ENCODE results near the gene STPG1. TPM values are rescaled to one million over a fixed set of nuclear protein-coding genes. Genes with fewer than 3 reads are reported as not detected.
A peak's percentile ranks its signal among the peaks of the same experiment; 100 is the strongest.
"Not testable (repeated sequence)": the region's sequence is repeated elsewhere in the genome, so short reads cannot be mapped to it uniquely, and the experiment has no call there.

STPG1 gene
- total RNA-seq, 2 experiments from 2014 or later: 1.8 to 2.4 TPM

- TF ChIP-seq CTCF (IDR thresholded peaks at IDR 0.05): no peak
These were observed 36.7 kb upstream of the STPG1 start for GRCh38 chr1:24450316-24450715.

GRCh38 chr1:24446446-24446845 lies 32.9 kb upstream of the STPG1 start:
- H3K9me3 Mint-ChIP-seq; ATAC-seq (ENCODE audit: poor library complexity); H3K27me3 Mint-ChIP-seq; H3K4me3 Mint-ChIP-seq; POLR2A ChIA-PET; intact Hi-C loops (cut with DNase I, micrococcal nuclease); CTCF ChIA-PET; H3K4me3 ChIP-seq (ENCODE audit: low read length); H3K27me3 ChIP-seq (ENCODE audit: control insufficient read depth in 1 of 2, insufficient read depth in 2 of 2, low read length in 2 of 2); DNase-seq; H3K4me1 Mint-ChIP-seq (ENCODE audit: low read depth); H3K9me3 ChIP-seq (ENCODE audit: control insufficient read depth in 1 of 2, insufficient read depth in 1 of 2, low read length in 2 of 2); H3K4me1 ChIP-seq (ENCODE audit: insufficient read depth, low read length); H3K27ac ChIP-seq (ENCODE audit: low read depth in 1 of 2, low read length in 2 of 2): not testable (repeated sequence)
- peak overlapping the region; percentile 71 for H3K27ac Mint-ChIP-seq
- H3K36me3 Mint-ChIP-seq (ENCODE audit: low read depth): peaks cover 99% of the 10 kb centered on the region
- H3K36me3 ChIP-seq (ENCODE audit: insufficient read depth, low read length): peaks cover 97% of the 10 kb centered on the region

More at GRCh38 chr1:24450316-24450715, 36.7 kb upstream of the STPG1 start:
- DNase-seq (no peak), ATAC-seq (ENCODE audit: poor library complexity) (no peak)
- H3K4me3 ChIP-seq (ENCODE audit: low read length): no peak overlapping the region
- POLR2A ChIA-PET: no interaction called here
- no peaks in the 10 kb centered on the region for H3K9me3 ChIP-seq (ENCODE audit: control insufficient read depth in 1 of 2, insufficient read depth in 1 of 2, low read length in 2 of 2)
- H3K4me3 Mint-ChIP-seq: no peak overlapping the region
- H3K27me3 Mint-ChIP-seq: no peaks in the 10 kb centered on the region
- intact Hi-C loops (cut with DNase I, micrococcal nuclease): no loop called here
- H3K27ac Mint-ChIP-seq: no peak overlapping the region
- H3K4me1 Mint-ChIP-seq (ENCODE audit: low read depth): peaks cover 3% of the 10 kb centered on the region
- H3K9me3 Mint-ChIP-seq: no peaks in the 10 kb centered on the region
- CTCF ChIA-PET: no interaction called here
- H3K36me3 ChIP-seq (ENCODE audit: insufficient read depth, low read length): peaks cover 95% of the 10 kb centered on the region
- no peaks in the 10 kb centered on the region for H3K27me3 ChIP-seq (ENCODE audit: control insufficient read depth in 1 of 2, insufficient read depth in 2 of 2, low read length in 2 of 2)
- no peak overlapping the region for H3K27ac ChIP-seq (ENCODE audit: low read depth in 1 of 2, low read length in 2 of 2)
- no peaks in the 10 kb centered on the region for H3K4me1 ChIP-seq (ENCODE audit: insufficient read depth, low read length)
- H3K36me3 Mint-ChIP-seq (ENCODE audit: low read depth): peaks cover 97% of the 10 kb centered on the region

- peaks cover 12% of the 10 kb centered on the region for H3K4me1 Mint-ChIP-seq (ENCODE audit: low read depth)
- no peaks in the 10 kb centered on the region for H3K27me3 Mint-ChIP-seq
- no peak overlapping the region for H3K27ac Mint-ChIP-seq
- DNase-seq (no peak), ATAC-seq (ENCODE audit: poor library complexity) (no peak)
- no peak overlapping the region for H3K4me3 Mint-ChIP-seq
- no peak overlapping the region for H3K27ac ChIP-seq (ENCODE audit: low read depth in 1 of 2, low read length in 2 of 2)
- no peak overlapping the region for H3K4me3 ChIP-seq (ENCODE audit: low read length)
- peaks cover 87% of the 10 kb centered on the region for H3K36me3 ChIP-seq (ENCODE audit: insufficient read depth, low read length)
- CTCF ChIA-PET: interaction anchor here (1.4 kb wide), 1 partner anchor 28 kb away, joined by 3 read pairs; the partner anchor contains the start of gene NIPAL3
- intact Hi-C loops (cut with DNase I, micrococcal nuclease): no loop called here
- POLR2A ChIA-PET: interaction anchor here (0.9 to 1.1 kb wide), 2 partner anchors 59 to 83 kb away, joined by 3 to 6 read pairs; partner anchors contain the start of gene RCAN3
- no peaks in the 10 kb centered on the region for H3K9me3 ChIP-seq (ENCODE audit: control insufficient read depth in 1 of 2, insufficient read depth in 1 of 2, low read length in 2 of 2)
- H3K27me3 ChIP-seq (ENCODE audit: control insufficient read depth in 1 of 2, insufficient read depth in 2 of 2, low read length in 2 of 2): no peaks in the 10 kb centered on the region
- H3K9me3 Mint-ChIP-seq: no peaks in the 10 kb centered on the region
- H3K4me1 ChIP-seq (ENCODE audit: insufficient read depth, low read length): no peaks in the 10 kb centered on the region
- no peak for TF ChIP-seq CTCF (IDR thresholded peaks at IDR 0.05)
- peaks cover 93% of the 10 kb centered on the region for H3K36me3 Mint-ChIP-seq (ENCODE audit: low read depth)
These were observed 29.7 kb upstream of the STPG1 start for GRCh38 chr1:24443241-24443656.

GRCh38 chr1:24442764-24443163 lies 29.2 kb upstream of the STPG1 start:
- POLR2A ChIA-PET: interaction anchor here (0.9 to 1.1 kb wide), 2 partner anchors 59 to 84 kb away, joined by 3 to 6 read pairs; partner anchors contain the start of gene RCAN3
- no peaks in the 10 kb centered on the region for H3K9me3 Mint-ChIP-seq
- Histone ChIP-seq H3K4me1 (ENCODE audit: insufficient read depth, low read length) (no peaks in the 10 kb centered on the region), H3K27me3 (ENCODE audit: control insufficient read depth in 1 of 2, insufficient read depth in 2 of 2, low read length in 2 of 2) (no peaks in the 10 kb centered on the region), H3K4me3 (ENCODE audit: low read length) (no peak overlapping the region), H3K27ac (ENCODE audit: low read depth in 1 of 2, low read length in 2 of 2) (no peak overlapping the region), H3K36me3 (ENCODE audit: insufficient read depth, low read length) (peaks cover 88% of the 10 kb centered on the region), H3K9me3 (ENCODE audit: control insufficient read depth in 1 of 2, insufficient read depth in 1 of 2, low read length in 2 of 2) (no peaks in the 10 kb centered on the region)
- no peak overlapping the region for H3K27ac Mint-ChIP-seq
- DNase-seq (no peak), ATAC-seq (ENCODE audit: poor library complexity) (no peak)
- CTCF ChIA-PET: interaction anchor here (1.4 kb wide), 1 partner anchor 28 kb away, joined by 3 read pairs; the partner anchor contains the start of gene NIPAL3
- H3K4me3 Mint-ChIP-seq: no peak overlapping the region
- intact Hi-C loops (cut with DNase I, micrococcal nuclease): no loop called here
- no peaks in the 10 kb centered on the region for H3K27me3 Mint-ChIP-seq
- peaks cover 92% of the 10 kb centered on the region for H3K36me3 Mint-ChIP-seq (ENCODE audit: low read depth)
- peaks cover 12% of the 10 kb centered on the region for H3K4me1 Mint-ChIP-seq (ENCODE audit: low read depth)
- no peak for TF ChIP-seq CTCF (IDR thresholded peaks at IDR 0.05)
